ENCODE measurements around the gene SUSD4. TPM values are rescaled to one million over a fixed set of nuclear protein-coding genes. Genes with fewer than 3 reads are reported as not detected.

Gene SUSD4
- total and polyA plus RNA-seq, 2 of the 4 experiments (the other 2 are of a cell fraction): 1.8 to 2.7 TPM

DNA sequence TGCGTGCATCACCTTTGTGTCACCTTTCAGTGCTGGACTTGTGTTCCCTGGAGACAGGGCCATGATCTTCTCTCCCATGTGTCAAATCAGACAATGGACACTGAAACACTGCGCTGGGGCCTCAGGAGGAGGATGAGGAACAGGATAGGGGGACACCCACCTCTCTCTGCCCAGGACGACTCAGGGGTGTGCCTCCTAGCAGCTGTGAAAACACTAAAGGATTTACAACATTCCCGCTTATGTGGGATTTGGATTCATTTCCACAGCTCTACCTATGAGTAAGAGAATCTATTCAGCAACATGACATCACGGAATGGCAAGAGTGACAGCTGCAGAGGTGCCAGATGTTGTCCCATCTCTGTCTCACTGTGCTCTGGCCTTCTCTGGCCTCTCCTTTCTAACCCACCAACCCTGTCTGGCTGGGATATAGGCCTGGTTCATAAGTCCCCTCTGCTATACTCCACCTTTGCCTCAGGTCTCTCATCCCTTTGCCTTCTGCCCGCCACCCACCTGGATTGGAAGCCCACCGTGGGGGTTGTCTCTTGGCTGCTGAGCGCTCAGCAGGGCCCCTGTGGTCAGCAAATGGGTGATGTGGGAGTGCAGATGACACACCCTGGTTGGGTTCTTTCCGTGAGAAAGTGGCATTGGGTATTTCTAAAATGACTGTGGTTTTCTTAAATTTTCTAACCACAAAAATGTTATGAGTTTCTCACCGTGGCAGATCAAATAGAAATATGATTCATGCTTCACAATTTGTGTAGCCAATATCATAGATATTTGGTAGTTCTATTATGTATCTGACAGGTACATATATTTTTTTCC lies 173.9 kb downstream of the SUSD4 start:
- Histone ChIP-seq H3K18ac (ENCODE audit: low read depth, low read length) (no peak overlapping the region), H3K14ac (replicated peaks; ENCODE audit: low read depth, low read length) (no peak overlapping the region), H3K9me3 (ENCODE audit: control insufficient read depth, insufficient read depth, low read length) (no peaks in the 10 kb centered on the region), H4K8ac (ENCODE audit: low read depth in 2 of 2, low read length in 2 of 2) (no peak overlapping the region), H2AFZ (replicated peaks; ENCODE audit: low read length, poor library complexity) (no peak overlapping the region), H2BK120ac (ENCODE audit: low read depth, low read length) (no peak overlapping the region), H3K79me1 (ENCODE audit: low read depth in 1 of 2, low read length in 2 of 2) (no peaks in the 10 kb centered on the region), H3K9me1 (ENCODE audit: insufficient read depth, low read length) (no peaks in the 10 kb centered on the region), H3K36me3 (ENCODE audit: control insufficient read depth, insufficient read depth, low read length) (no peaks in the 10 kb centered on the region), H3K23ac (ENCODE audit: low read depth, low read length) (no peak overlapping the region), H4K91ac (ENCODE audit: insufficient read depth, low read depth, low read length) (no peak overlapping the region), H3K4ac (ENCODE audit: low read depth, low read length) (no peak overlapping the region), H3K4me2 (ENCODE audit: low read depth, low read length) (no peak overlapping the region), H2BK5ac (ENCODE audit: low read depth, low read length, poor library complexity, severe bottlenecking) (no peak overlapping the region), H4K20me1 (ENCODE audit: insufficient read depth, low read length) (no peaks in the 10 kb centered on the region), H3K56ac (ENCODE audit: extremely low read depth, insufficient read depth, low read length) (no peak overlapping the region), H2BK15ac (ENCODE audit: low read depth, low read length) (no peak overlapping the region), H3K4me1 (ENCODE audit: control insufficient read depth, insufficient read depth, low read length) (no peaks in the 10 kb centered on the region), H2BK20ac (ENCODE audit: low read depth, low read length) (no peak overlapping the region), H3K4me3 (ENCODE audit: insufficient read depth, low read depth, low read length) (no peak overlapping the region), H2AK5ac (ENCODE audit: low read depth, low read length) (no peak overlapping the region), H3K27me3 (ENCODE audit: control insufficient read depth, insufficient read depth, low read length) (peaks cover 10% of the 10 kb centered on the region), H4K5ac (ENCODE audit: low read depth, low read length) (no peak overlapping the region), H2AK9ac (replicated peaks; ENCODE audit: low read depth, low read length, poor library complexity) (no peak overlapping the region), H3K27ac (ENCODE audit: insufficient read depth, low read length) (no peak overlapping the region), H3K9ac (ENCODE audit: low read depth, low read length) (no peak overlapping the region)
- peak; percentile 31 for DNase-seq
- ChIA-PET POLR2A (ENCODE audit: unreplicated experiment) (no interaction called here), CTCF (no interaction called here)
- no CpG with 5 or more reads among the region's 10 CpGs for WGBS, 2 experiments (ENCODE audit: extremely low coverage in 2 of 2, insufficient read length in 1 of 2)
- in situ Hi-C loops (cut with MboI; ENCODE audit: low sequenced_read_pairs) (no loop called here), intact Hi-C loops (cut with micrococcal nuclease) (no loop called here), dilution Hi-C loops (cut with HindIII; ENCODE audit: low sequenced_read_pairs, unreplicated experiment) (no loop called here)
- ATAC-seq (ENCODE audit: low read depth): no peak
- TF ChIP-seq CHD1 (IDR thresholded peaks at IDR 0.05; ENCODE audit: low read depth, low read length): no peak
- TF ChIP-seq MAFK (IDR thresholded peaks at IDR 0.05; ENCODE audit: low read depth, low read length): no peak
- TF ChIP-seq, protein P1, sequence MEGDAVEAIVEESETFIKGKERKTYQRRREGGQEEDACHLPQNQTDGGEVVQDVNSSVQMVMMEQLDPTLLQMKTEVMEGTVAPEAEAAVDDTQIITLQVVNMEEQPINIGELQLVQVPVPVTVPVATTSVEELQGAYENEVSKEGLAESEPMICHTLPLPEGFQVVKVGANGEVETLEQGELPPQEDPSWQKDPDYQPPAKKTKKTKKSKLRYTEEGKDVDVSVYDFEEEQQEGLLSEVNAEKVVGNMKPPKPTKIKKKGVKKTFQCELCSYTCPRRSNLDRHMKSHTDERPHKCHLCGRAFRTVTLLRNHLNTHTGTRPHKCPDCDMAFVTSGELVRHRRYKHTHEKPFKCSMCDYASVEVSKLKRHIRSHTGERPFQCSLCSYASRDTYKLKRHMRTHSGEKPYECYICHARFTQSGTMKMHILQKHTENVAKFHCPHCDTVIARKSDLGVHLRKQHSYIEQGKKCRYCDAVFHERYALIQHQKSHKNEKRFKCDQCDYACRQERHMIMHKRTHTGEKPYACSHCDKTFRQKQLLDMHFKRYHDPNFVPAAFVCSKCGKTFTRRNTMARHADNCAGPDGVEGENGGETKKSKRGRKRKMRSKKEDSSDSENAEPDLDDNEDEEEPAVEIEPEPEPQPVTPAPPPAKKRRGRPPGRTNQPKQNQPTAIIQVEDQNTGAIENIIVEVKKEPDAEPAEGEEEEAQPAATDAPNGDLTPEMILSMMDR (conservative IDR thresholded peaks at IDR 0.05; ENCODE audit: low read depth, low read length): no peak
- no peak for TF ChIP-seq RFX5 (IDR thresholded peaks at IDR 0.05; ENCODE audit: low read depth, low read length)
- TF ChIP-seq MXI1 (IDR thresholded peaks at IDR 0.05; ENCODE audit: borderline replicate concordance, low read depth, low read length): no peak
- TF ChIP-seq NFE2L2 (IDR thresholded peaks at IDR 0.05; ENCODE audit: low read depth, low read length): no peak
- no peak for TF ChIP-seq CEBPB (IDR thresholded peaks at IDR 0.05; ENCODE audit: low read depth, low read length)
- TF ChIP-seq RCOR1 (IDR thresholded peaks at IDR 0.05; ENCODE audit: insufficient replicate concordance, low read length): no peak
- TF ChIP-seq, protein P2, sequence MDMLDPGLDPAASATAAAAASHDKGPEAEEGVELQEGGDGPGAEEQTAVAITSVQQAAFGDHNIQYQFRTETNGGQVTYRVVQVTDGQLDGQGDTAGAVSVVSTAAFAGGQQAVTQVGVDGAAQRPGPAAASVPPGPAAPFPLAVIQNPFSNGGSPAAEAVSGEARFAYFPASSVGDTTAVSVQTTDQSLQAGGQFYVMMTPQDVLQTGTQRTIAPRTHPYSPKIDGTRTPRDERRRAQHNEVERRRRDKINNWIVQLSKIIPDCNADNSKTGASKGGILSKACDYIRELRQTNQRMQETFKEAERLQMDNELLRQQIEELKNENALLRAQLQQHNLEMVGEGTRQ (IDR thresholded peaks at IDR 0.05; ENCODE audit: low read depth, low read length): no peak
- no peak for TF ChIP-seq POLR2A (IDR thresholded peaks at IDR 0.05; ENCODE audit: low read depth, low read length)
- TF ChIP-seq ELK1 (IDR thresholded peaks at IDR 0.05; ENCODE audit: borderline replicate concordance, low read depth, low read length): no peak
- no peak for TF ChIP-seq MAZ (IDR thresholded peaks at IDR 0.05; ENCODE audit: borderline replicate concordance, low read depth, low read length)
- TF ChIP-seq FOS (IDR thresholded peaks at IDR 0.05; ENCODE audit: low read depth, low read length): no peak
- no peak for TF ChIP-seq BHLHE40 (IDR thresholded peaks at IDR 0.05; ENCODE audit: low read depth, low read length)
- no peak for TF ChIP-seq RAD21 (IDR thresholded peaks at IDR 0.05; ENCODE audit: low read length)
- TF ChIP-seq SMC3 (IDR thresholded peaks at IDR 0.05; ENCODE audit: low read depth, low read length): no peak
- BruUV-seq (replicated peaks): no TSS peak
